ENCODE results near the gene C19orf33.

C19orf33 gene

GRCh38 chr19:38298821-38299680 is 5.0 kb upstream of the C19orf33 start:
- no peaks in the 10 kb centered on the region for H4K20me1 ChIP-seq (ENCODE audit: insufficient read depth, low read length)
- no peak for DNase-seq
- no peak overlapping the region for H3K9ac ChIP-seq (ENCODE audit: low read length)
- no peak overlapping the region for H3K4me2 ChIP-seq (ENCODE audit: low read depth, low read length)
- no peaks in the 10 kb centered on the region for H3K9me3 ChIP-seq (replicated peaks; ENCODE audit: insufficient read depth, low read length)
- TF ChIP-seq CTCF (IDR thresholded peaks at IDR 0.05; ENCODE audit: low read length) (no peak), EZH2 (optimal IDR thresholded peaks at IDR 0.05; ENCODE audit: low read depth, low read length) (no peak), EZH2phosphoT487 (IDR thresholded peaks at IDR 0.05; ENCODE audit: low read length) (no peak)
- no peak overlapping the region for H3K4me3 ChIP-seq (ENCODE audit: low read length)
- H3K27me3 ChIP-seq (replicated peaks; ENCODE audit: insufficient read depth, low read length) = peaks cover 8% of the 10 kb centered on the region; the same call in 1 of the 2 replicates
- no peak overlapping the region for H3K27ac ChIP-seq (ENCODE audit: low read length)
- no peaks in the 10 kb centered on the region for H3F3A ChIP-seq (ENCODE audit: insufficient read depth, low read length)
- no peaks in the 10 kb centered on the region for H3K4me1 ChIP-seq (ENCODE audit: low read length)
- no peaks in the 10 kb centered on the region for H3K36me3 ChIP-seq (replicated peaks; ENCODE audit: insufficient read depth, low read length)
- H3K79me2 ChIP-seq (ENCODE audit: low read length) = no peaks in the 10 kb centered on the region
- H3K9me2 ChIP-seq (replicated peaks; ENCODE audit: insufficient read depth, low read length) = no peaks in the 10 kb centered on the region
- H2AFZ ChIP-seq (ENCODE audit: low read length) = no peak overlapping the region

GRCh38 chr19:38304352-38304865 is 358 bp downstream of the C19orf33 start:
- H3K4me2 ChIP-seq (ENCODE audit: low read depth, low read length) = no peak overlapping the region
- no peak overlapping the region for H3K4me3 ChIP-seq (ENCODE audit: low read length)
- no peaks in the 10 kb centered on the region for H3K9me2 ChIP-seq (replicated peaks; ENCODE audit: insufficient read depth, low read length)
- H3K79me2 ChIP-seq (ENCODE audit: low read length) = no peaks in the 10 kb centered on the region
- no peaks in the 10 kb centered on the region for H3K27me3 ChIP-seq (replicated peaks; ENCODE audit: insufficient read depth, low read length)
- H3K9me3 ChIP-seq (replicated peaks; ENCODE audit: insufficient read depth, low read length) = no peaks in the 10 kb centered on the region
- no peak overlapping the region for H3K9ac ChIP-seq (ENCODE audit: low read length)
- no peak overlapping the region for H3K27ac ChIP-seq (ENCODE audit: low read length)
- no peaks in the 10 kb centered on the region for H3K36me3 ChIP-seq (replicated peaks; ENCODE audit: insufficient read depth, low read length)
- no peaks in the 10 kb centered on the region for H3K4me1 ChIP-seq (ENCODE audit: low read length)
- DNase-seq = no peak
- H2AFZ ChIP-seq (ENCODE audit: low read length) = no peak overlapping the region
- no peak for TF ChIP-seq EZH2phosphoT487 (IDR thresholded peaks at IDR 0.05; ENCODE audit: low read length)
- no peak for TF ChIP-seq CTCF (IDR thresholded peaks at IDR 0.05; ENCODE audit: low read length)
- TF ChIP-seq EZH2 (optimal IDR thresholded peaks at IDR 0.05; ENCODE audit: low read depth, low read length) = no peak
- no peaks in the 10 kb centered on the region for H3F3A ChIP-seq (ENCODE audit: insufficient read depth, low read length)
- H4K20me1 ChIP-seq (ENCODE audit: insufficient read depth, low read length) = no peaks in the 10 kb centered on the region

- Histone ChIP-seq H3K27ac (ENCODE audit: low read length) (no peak overlapping the region), H2AFZ (ENCODE audit: low read length) (no peak overlapping the region), H3K4me3 (ENCODE audit: low read length) (no peak overlapping the region), H3K27me3 (replicated peaks; ENCODE audit: insufficient read depth, low read length) (no peaks in the 10 kb centered on the region), H3K9ac (ENCODE audit: low read length) (no peak overlapping the region), H3K4me2 (ENCODE audit: low read depth, low read length) (no peak overlapping the region), H3K36me3 (replicated peaks; ENCODE audit: insufficient read depth, low read length) (no peaks in the 10 kb centered on the region), H3K9me3 (replicated peaks; ENCODE audit: insufficient read depth, low read length) (no peaks in the 10 kb centered on the region), H3K9me2 (replicated peaks; ENCODE audit: insufficient read depth, low read length) (no peaks in the 10 kb centered on the region), H3F3A (ENCODE audit: insufficient read depth, low read length) (no peaks in the 10 kb centered on the region), H3K4me1 (ENCODE audit: low read length) (no peaks in the 10 kb centered on the region), H4K20me1 (ENCODE audit: insufficient read depth, low read length) (no peaks in the 10 kb centered on the region), H3K79me2 (ENCODE audit: low read length) (no peaks in the 10 kb centered on the region)
- TF ChIP-seq CTCF (IDR thresholded peaks at IDR 0.05; ENCODE audit: low read length) (no peak), EZH2phosphoT487 (IDR thresholded peaks at IDR 0.05; ENCODE audit: low read length) (no peak), EZH2 (optimal IDR thresholded peaks at IDR 0.05; ENCODE audit: low read depth, low read length) (no peak)
- DNase-seq = no peak
Measured at GRCh38 chr19:38304866-38305429, 897 bp downstream of the C19orf33 start.
